ENCODE data around the gene ZYX. TPM values are rescaled to one million over a fixed set of nuclear protein-coding genes. Genes with fewer than 3 reads are reported as not detected.

The ZYX gene
- total and polyA plus RNA-seq, 9 of the 15 experiments (the other 6 are each of a cell fraction or from before 2014, with no cell fraction given): 1.8 to 130 (median 15.7) TPM

- TF ChIP-seq POLR2G (IDR thresholded peaks at IDR 0.05; ENCODE audit: low read depth, low read length) (peak; percentile 69), NEUROD1 (IDR thresholded peaks at IDR 0.05; ENCODE audit: borderline replicate concordance, low read depth, low read length, partially characterized antibody) (peak; percentile 37), SMC3 (conservative IDR thresholded peaks at IDR 0.05; ENCODE audit: insufficient read depth, low read depth, low read length) (0 out of 2 replicates have a peak, but pooled peaks have one; percentile 39), SMARCC2 (IDR thresholded peaks at IDR 0.05; ENCODE audit: low read depth) (no peak), SPI1 (IDR thresholded peaks at IDR 0.05; ENCODE audit: borderline replicate concordance, low read depth, low read length) (peak; percentile 24; the same call in 1 of the 2 replicates), MTA3 (IDR thresholded peaks at IDR 0.05; ENCODE audit: borderline replicate concordance) (peak; percentile 42; the same call in 1 of the 2 replicates), CBX3 (IDR thresholded peaks at IDR 0.05; ENCODE audit: borderline replicate concordance in 1 of 2, low read length in 2 of 2) (peak in 1 of 2 experiments; percentile 85; a peak in 1 of 3 replicates), CBX1 (IDR thresholded peaks at IDR 0.05; ENCODE audit: low read depth) (no peak), DPF2 (IDR thresholded peaks at IDR 0.05) (no peak), PHF8 (IDR thresholded peaks at IDR 0.05; ENCODE audit: borderline replicate concordance, low read length) (peak; percentile 14; the same call in 1 of the 2 replicates), ZNF551 (CRISPR knock-in tag; IDR thresholded peaks at IDR 0.05) (no peak), UBTF (IDR thresholded peaks at IDR 0.05; ENCODE audit: borderline replicate concordance in 1 of 2, low read depth in 2 of 2, low read length in 2 of 2) (peak; percentile 34 to 92; a peak in 2 of 4 replicates), RAD21 (CRISPR knock-in tag; conservative IDR thresholded peaks at IDR 0.05 in 1 of 2, IDR thresholded peaks at IDR 0.05 in 1 of 2) (peak in 1 of 2 experiments; percentile 53; a peak in 2 of 4 replicates), ZNF12 (CRISPR knock-in tag; IDR thresholded peaks at IDR 0.05) (no peak), PCBP2 (IDR thresholded peaks at IDR 0.05; ENCODE audit: low read depth, low read length, poor library complexity, severe bottlenecking) (no peak), CTCFL (IDR thresholded peaks at IDR 0.05; ENCODE audit: borderline replicate concordance, insufficient read depth, low read depth, low read length, poor library complexity, severe bottlenecking) (peak; percentile 90), ZC3H8 (IDR thresholded peaks at IDR 0.05) (no peak), NFIC (IDR thresholded peaks at IDR 0.05) (peak; percentile 73), ZNF778 (CRISPR knock-in tag; IDR thresholded peaks at IDR 0.05) (no peak), ATF7 (IDR thresholded peaks at IDR 0.05) (peak; percentile 35; the same call in 1 of the 2 replicates), GABPB1 (CRISPR knock-in tag; IDR thresholded peaks at IDR 0.05) (peak; percentile 71), SOX6 (IDR thresholded peaks at IDR 0.05) (0 out of 2 replicates have a peak, but pooled peaks have one; percentile 50), XRCC5 (IDR thresholded peaks at IDR 0.05; ENCODE audit: low read depth, low read length) (peak; percentile 88), TFAP4 (CRISPR knock-in tag; IDR thresholded peaks at IDR 0.05; ENCODE audit: borderline replicate concordance) (peak; percentile 77), KLF16 (IDR thresholded peaks at IDR 0.05) (no peak)
Measured at GRCh38 chr7:143345428-143345900, 35.7 kb upstream of the ZYX start (continued).

Measured in K562 (cell line).